GM23248 (cell line): Measurements from ENCODE around the gene CARD11. TPM values are rescaled to one million over a fixed set of nuclear protein-coding genes. Genes with fewer than 3 reads are reported as not detected.

Experiments used
- DNase-seq: peaks from one replicate; pipeline ENCODE4 v3.0.0-alpha.2; 2015
- H2AFZ ChIP-seq: fragments of 200-600 bp; sonication (generic); 2 replicates; pipeline ENCODE4 v1.6.1; 2016; ENCODE audit warnings: antibody characterized with exemption
- H3F3A ChIP-seq: fragments of 200-600 bp; sonication (generic); 2 replicates; pipeline ENCODE4 v1.6.1; 2016; ENCODE audit warnings: mild to moderate bottlenecking, antibody characterized with exemption, mixed run types; ENCODE audit not compliant: insufficient read depth
- H3K27ac ChIP-seq: fragments of 200-600 bp; sonication (generic); 2 replicates; pipeline ENCODE4 v1.5.1; 2016; ENCODE audit warnings: mild to moderate bottlenecking
- H3K27me3 ChIP-seq: fragments of 200-600 bp; sonication (generic); replicated peaks from 2 replicates; pipeline ENCODE4 v1.6.1; 2016; ENCODE audit warnings: mild to moderate bottlenecking; ENCODE audit not compliant: insufficient read depth
- H3K36me3 ChIP-seq: fragments of 200-600 bp; sonication (generic); 2 replicates; pipeline ENCODE4 v1.6.1; 2016; ENCODE audit warnings: low read depth, mild to moderate bottlenecking
- H3K4me1 ChIP-seq: fragments of 200-600 bp; sonication (generic); 2 replicates; pipeline ENCODE4 v1.6.1; 2016; ENCODE audit warnings: mild to moderate bottlenecking; ENCODE audit not compliant: insufficient read depth
- H3K4me2 ChIP-seq: fragments of 200-600 bp; sonication (generic); one replicate; pipeline ENCODE4 v1.6.1; 2016; ENCODE audit warnings: mild to moderate bottlenecking; ENCODE audit not compliant: unreplicated experiment
- H3K4me3 ChIP-seq: fragments of 200-600 bp; sonication (generic); 2 replicates; pipeline ENCODE4 v1.5.1; 2016; ENCODE audit warnings: mild to moderate bottlenecking
- H3K79me2 ChIP-seq: fragments of 200-600 bp; sonication (generic); 2 replicates; pipeline ENCODE4 v1.6.1; 2016; ENCODE audit warnings: mild to moderate bottlenecking; ENCODE audit not compliant: insufficient read depth
- H3K9ac ChIP-seq: fragments of 200-600 bp; sonication (generic); 2 replicates; pipeline ENCODE4 v1.6.1; 2016; ENCODE audit warnings: mild to moderate bottlenecking
- H3K9me2 ChIP-seq: fragments of 200-600 bp; sonication (generic); 2 replicates; pipeline ENCODE4 v1.6.1; 2016; ENCODE audit warnings: mixed run types, mild to moderate bottlenecking, moderate library complexity; ENCODE audit not compliant: insufficient read depth
- H3K9me3 ChIP-seq: fragments of 200-600 bp; sonication (generic); one replicate; pipeline ENCODE4 v1.6.1; 2017; ENCODE audit warnings: low read depth
- H4K20me1 ChIP-seq: fragments of 200-600 bp; sonication (generic); 2 replicates; pipeline ENCODE4 v1.6.0; 2016; ENCODE audit not compliant: insufficient read depth
- EZH2 ChIP-seq: fragments of 200-600 bp; sonication (generic); IDR thresholded peaks from 2 replicates; pipeline ENCODE4 v1.6.1; 2018; ENCODE audit warnings: antibody characterized with exemption, mild to moderate bottlenecking; ENCODE audit not compliant: insufficient read depth, poor library complexity, severe bottlenecking
- EZH2phosphoT487 ChIP-seq: fragments of 200-600 bp; sonication (generic); IDR thresholded peaks from 2 replicates; pipeline ENCODE4 v1.6.1; 2018; ENCODE audit warnings: antibody characterized with exemption, moderate library complexity, mild to moderate bottlenecking, low read depth; ENCODE audit not compliant: insufficient read depth
- WGBS, 2 experiments: methylation state at CpG; one replicate each; pipeline ENCODE4 v1.1.6; 2015 to 2017; ENCODE audit warnings: low lambda C conversion rate in 2 of 2, low coverage in 1 of 2; ENCODE audit errors: missing lambda C conversion rate in 2 of 2; 5-methylcytosine and 5-hydroxymethylcytosine counted together
- in situ Hi-C: fragments of 300-500 bp; cut with MboI; formaldehyde crosslinking; loops from 2 replicates; pipeline ENCODE4 v1.15.0; 2020
- polyA plus RNA-seq: library from polyadenylated mRNA; unstranded; fragments of >200 nt; fragmentation: Nextera tagmentation; extraction: Ambion mirVana; gene quantifications from 2 replicates; pipeline ENCODE4 v1.2.1, GENCODE V29; 2016
- total RNA-seq: library from RNA; depleted of rRNA; stranded (reverse); fragments of >200 nt; shearing (Covaris generic); gene quantifications from 2 replicates; pipeline ENCODE4 v1.2.3, GENCODE V29; 2014

The CARD11 gene
- total and polyA plus RNA-seq, 2 experiments from 2014 or later, result not detected

DNA sequence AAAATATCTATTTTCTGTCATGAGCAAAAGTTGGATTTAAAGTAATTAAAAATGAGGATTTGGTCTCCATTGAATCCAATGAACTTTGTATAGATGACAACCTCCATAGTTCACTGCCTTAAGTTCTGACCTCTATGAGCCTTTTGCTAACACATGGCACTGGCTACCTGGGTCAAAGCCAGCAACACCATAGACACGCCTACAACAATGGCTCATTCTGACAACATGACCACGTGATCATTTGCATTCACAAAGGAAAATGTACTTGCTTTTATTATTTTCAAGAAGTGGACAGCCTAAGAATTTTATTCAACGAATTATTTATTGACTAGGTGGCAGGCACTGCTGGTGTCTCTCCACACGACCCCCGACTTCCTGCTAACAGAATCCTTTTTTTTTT, 90.6 kb downstream of the CARD11 start:
- H3K4me1 ChIP-seq, result no peaks in the 10 kb centered on the region
- no peak overlapping the region for H3K4me2 ChIP-seq
- DNase-seq, result no peak
- no peaks in the 10 kb centered on the region for H3K9me3 ChIP-seq
- H3K79me2 ChIP-seq, result no peaks in the 10 kb centered on the region
- no peaks in the 10 kb centered on the region for H3K36me3 ChIP-seq
- H2AFZ ChIP-seq, result no peak overlapping the region
- H3K9ac ChIP-seq, result no peak overlapping the region
- no peaks in the 10 kb centered on the region for H3K27me3 ChIP-seq
- no peaks in the 10 kb centered on the region for H3F3A ChIP-seq
- no peak for TF ChIP-seq EZH2
- TF ChIP-seq EZH2phosphoT487, result no peak
- H4K20me1 ChIP-seq, result no peaks in the 10 kb centered on the region
- no peak overlapping the region for H3K4me3 ChIP-seq
- in situ Hi-C loops, result no loop called here
- 39 to 50% methylated on average over 5 of the region's 5 CpGs for whole genome bisulfite sequencing, 2 experiments
- H3K9me2 ChIP-seq, result no peaks in the 10 kb centered on the region
- no peak overlapping the region for H3K27ac ChIP-seq

DNA sequence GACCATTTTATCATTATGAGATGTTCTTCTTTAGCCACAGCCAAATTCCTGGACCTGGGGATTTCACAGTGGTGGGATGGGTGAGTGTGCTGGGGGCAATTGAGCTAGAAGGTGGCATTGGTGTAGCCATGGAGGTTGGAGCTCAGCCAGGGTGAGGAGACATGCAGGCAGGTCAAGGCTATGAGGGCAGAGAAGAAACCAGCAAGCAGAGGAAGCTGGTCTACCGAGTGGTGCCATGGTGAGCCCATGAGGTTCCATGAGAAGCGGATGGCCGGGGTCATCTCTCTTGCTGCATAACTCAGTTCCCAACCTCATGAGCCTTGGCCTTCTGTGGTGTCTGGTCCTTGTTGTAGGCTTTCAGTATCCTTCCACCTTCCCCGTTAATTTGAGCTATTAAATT, 91.4 kb downstream of the CARD11 start:
- no peaks in the 10 kb centered on the region for H3F3A ChIP-seq
- H3K27ac ChIP-seq, result no peak overlapping the region
- H3K4me2 ChIP-seq, result no peak overlapping the region
- 72 to 75% methylated on average over 4 of the region's 4 CpGs for WGBS, 2 experiments
- no peaks in the 10 kb centered on the region for H3K27me3 ChIP-seq
- no peak overlapping the region for H3K4me3 ChIP-seq
- no peaks in the 10 kb centered on the region for H3K9me3 ChIP-seq
- no peaks in the 10 kb centered on the region for H4K20me1 ChIP-seq
- DNase-seq, result no peak
- H3K79me2 ChIP-seq, result no peaks in the 10 kb centered on the region
- no peaks in the 10 kb centered on the region for H3K4me1 ChIP-seq
- in situ Hi-C loops, result no loop called here
- H3K9ac ChIP-seq, result no peak overlapping the region
- H3K36me3 ChIP-seq, result no peaks in the 10 kb centered on the region
- no peaks in the 10 kb centered on the region for H3K9me2 ChIP-seq
- H2AFZ ChIP-seq, result no peak overlapping the region
- TF ChIP-seq EZH2 (no peak), EZH2phosphoT487 (no peak)

DNA sequence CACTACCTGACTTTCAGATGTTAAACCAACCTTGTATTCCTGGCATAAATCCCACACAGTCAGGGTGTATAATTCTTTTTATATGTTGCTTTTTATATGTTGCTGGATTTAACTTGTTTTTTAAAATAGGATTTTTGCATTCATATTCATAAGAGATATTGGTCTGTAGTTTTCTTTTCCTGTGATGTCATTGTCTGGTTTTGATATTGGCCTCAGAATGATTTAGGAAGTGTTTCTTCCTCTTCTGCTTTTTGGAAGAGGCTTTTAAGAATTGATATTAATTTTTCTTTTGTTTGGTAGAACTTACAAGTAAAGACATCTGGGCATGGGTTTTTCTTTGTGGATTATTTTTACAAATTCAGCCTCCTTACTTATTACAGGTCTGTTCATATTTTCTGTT, 93.1 kb downstream of the CARD11 start:
- no peaks in the 10 kb centered on the region for H3K9me2 ChIP-seq
- DNase-seq, result no peak
- no peak overlapping the region for H2AFZ ChIP-seq
- H3K4me1 ChIP-seq, result no peaks in the 10 kb centered on the region
- no peak overlapping the region for H3K9ac ChIP-seq
- in situ Hi-C loops, result no loop called here
- no peaks in the 10 kb centered on the region for H3F3A ChIP-seq
- no peak for TF ChIP-seq EZH2phosphoT487
- no peak for TF ChIP-seq EZH2
- no peak overlapping the region for H3K4me3 ChIP-seq
- no peaks in the 10 kb centered on the region for H3K36me3 ChIP-seq
- H3K27me3 ChIP-seq, result no peaks in the 10 kb centered on the region
- no peaks in the 10 kb centered on the region for H4K20me1 ChIP-seq
- no peaks in the 10 kb centered on the region for H3K79me2 ChIP-seq
- no peak overlapping the region for H3K27ac ChIP-seq
- H3K9me3 ChIP-seq, result no peaks in the 10 kb centered on the region
- H3K4me2 ChIP-seq, result no peak overlapping the region

DNA sequence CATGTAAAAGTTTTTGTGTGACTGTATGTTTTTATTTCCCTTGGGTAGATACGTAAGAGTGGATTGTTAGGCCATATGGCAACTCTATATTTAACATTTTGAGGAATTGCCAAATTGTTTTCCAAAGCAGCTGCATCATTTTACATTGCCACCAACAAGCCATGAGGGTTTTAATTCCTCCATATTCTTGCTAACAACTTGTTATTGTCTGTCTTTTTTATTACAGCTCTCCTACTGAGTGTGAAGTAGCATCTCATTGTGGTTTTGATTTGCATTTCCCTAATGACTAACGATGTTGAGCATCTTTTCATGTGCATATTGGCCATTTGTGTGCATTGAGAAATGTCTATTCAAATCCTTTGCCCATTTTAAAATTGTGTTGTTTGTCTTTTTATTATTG, 94.9 kb downstream of the CARD11 start:
- H3K9me3 ChIP-seq, result no peaks in the 10 kb centered on the region
- no peak overlapping the region for H2AFZ ChIP-seq
- no peaks in the 10 kb centered on the region for H3F3A ChIP-seq
- no peaks in the 10 kb centered on the region for H3K4me1 ChIP-seq
- WGBS, 2 experiments, result 0 to 2% methylated on average over 2 of the region's 2 CpGs
- DNase-seq, result no peak
- H3K4me2 ChIP-seq, result no peak overlapping the region
- no peaks in the 10 kb centered on the region for H3K9me2 ChIP-seq
- H3K9ac ChIP-seq, result no peak overlapping the region
- TF ChIP-seq EZH2 (no peak), EZH2phosphoT487 (no peak)
- H3K79me2 ChIP-seq, result no peaks in the 10 kb centered on the region
- in situ Hi-C loops, result no loop called here
- no peaks in the 10 kb centered on the region for H3K27me3 ChIP-seq
- no peaks in the 10 kb centered on the region for H4K20me1 ChIP-seq
- no peak overlapping the region for H3K4me3 ChIP-seq
- no peaks in the 10 kb centered on the region for H3K36me3 ChIP-seq
- no peak overlapping the region for H3K27ac ChIP-seq

DNA sequence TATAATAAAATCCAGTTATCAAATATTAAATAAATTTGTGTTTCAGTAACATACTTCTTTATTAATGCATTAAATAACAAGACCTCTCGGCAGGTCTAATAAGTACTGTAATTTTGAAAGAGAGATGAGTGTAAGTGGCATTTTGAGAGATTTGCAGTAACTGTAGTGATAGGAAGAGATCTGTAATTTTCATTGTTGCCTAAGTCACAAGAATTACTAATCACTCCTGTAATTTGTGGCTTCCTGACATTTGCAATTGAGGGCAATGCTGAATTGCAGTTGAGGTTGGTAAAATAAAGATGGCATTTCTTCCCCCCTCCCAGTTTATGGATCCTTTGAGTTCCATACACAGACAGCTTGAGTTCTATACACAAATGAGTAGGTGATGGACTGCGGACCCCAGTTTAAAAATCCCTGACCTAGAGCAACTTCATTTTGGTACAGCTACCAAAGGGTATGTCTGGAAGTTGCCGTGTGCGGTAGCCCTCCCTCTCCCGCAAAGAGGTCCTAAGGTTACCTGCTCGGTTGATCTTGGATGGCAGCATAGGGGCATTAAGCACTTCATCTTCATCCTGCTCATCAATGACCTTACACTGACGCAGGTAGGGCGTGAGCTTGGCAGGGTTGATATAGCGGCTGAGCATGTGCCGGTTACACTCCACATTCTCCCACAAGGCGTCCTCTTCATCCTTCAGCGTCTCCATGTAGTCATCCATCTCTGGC, 96.4 kb downstream of the CARD11 start:
- Histone ChIP-seq H3K9me2 (no peaks in the 10 kb centered on the region), H3K9me3 (no peaks in the 10 kb centered on the region), H4K20me1 (no peaks in the 10 kb centered on the region), H2AFZ (no peak overlapping the region), H3K79me2 (no peaks in the 10 kb centered on the region), H3K27me3 (no peaks in the 10 kb centered on the region), H3K4me1 (no peaks in the 10 kb centered on the region), H3K9ac (no peak overlapping the region), H3K4me2 (no peak overlapping the region), H3F3A (no peaks in the 10 kb centered on the region), H3K4me3 (no peak overlapping the region), H3K36me3 (no peaks in the 10 kb centered on the region), H3K27ac (no peak overlapping the region)
- TF ChIP-seq EZH2phosphoT487 (no peak), EZH2 (no peak)
- 75 to 80% methylated on average over 12 of the region's 12 CpGs for WGBS, 2 experiments
- in situ Hi-C loops, result no loop called here
- no peak for DNase-seq
